T-cell (primary cell): ENCODE measurements around the gene SRP9. TPM values are rescaled to one million over a fixed set of nuclear protein-coding genes. Genes with fewer than 3 reads are reported as not detected.

Experiments
- ATAC-seq, 4 experiments: fragments of 200-7000 bp in 3 of 4; fragments of 150-1000 bp in 1 of 4; cut with Tn5 transposase; replicated peaks in 1 of 4; 1 replicate in 3 of 4; 2 replicates in 1 of 4; pipeline ENCODE4 v1.10.0; 2021; ENCODE audit warnings: moderate library complexity in 3 of 4, mild to moderate bottlenecking in 2 of 4, moderate number of reproducible peaks in 1 of 4
- CTCF ChIA-PET, 2 donors: fragments of 300-600 bp; sonication (Branson Sonifier 250); formaldehyde crosslinking; loops; one replicate each; lab custom pipeline; 2022; ENCODE audit warnings: antibody characterized with exemption in 2 of 2; lab: Charles Lee
- POLR2A ChIA-PET, 2 donors: fragments of 300-600 bp; sonication (Branson Sonifier 250); formaldehyde crosslinking; loops; one replicate each; lab custom pipeline; 2022; ENCODE audit warnings: antibody characterized with exemption in 2 of 2; lab: Charles Lee
- DNase-seq, 35 experiments: peaks; one replicate each; pipeline versions ENCODE4 v3.0.0 to v3.0.0-alpha.2; 2013 to 2023
- H3K27ac ChIP-seq: one replicate; pipeline ENCODE4 v1.5.1; 2013; ENCODE audit warnings: low read length
- H3K27me3 ChIP-seq, 2 experiments: replicated peaks in 1 of 2; 1 replicate in 1 of 2; 2 replicates in 1 of 2; pipeline versions ENCODE4 v1.6.1 to v1.7.0; 2013; ENCODE audit warnings: low read length in 1 of 2, mixed read lengths in 1 of 2; ENCODE audit not compliant: control insufficient read depth in 2 of 2, insufficient read depth in 2 of 2; ENCODE audit errors: extremely low read depth in 1 of 2
- H3K36me3 ChIP-seq, 2 donors: 1 replicate in 1 of 2; 2 replicates in 1 of 2; pipeline versions ENCODE4 v1.6.1 to v1.7.0; 2013; ENCODE audit warnings: low read length in 1 of 2; ENCODE audit not compliant: control insufficient read depth in 2 of 2, insufficient read depth in 1 of 2; ENCODE audit errors: extremely low read depth in 1 of 2
- H3K4me1 ChIP-seq, 2 experiments: 1 replicate in 1 of 2; 2 replicates in 1 of 2; pipeline versions ENCODE4 v1.6.1 to v1.7.0; 2013; ENCODE audit warnings: low read length in 2 of 2, mixed read lengths in 1 of 2; ENCODE audit not compliant: insufficient read depth in 2 of 2, control insufficient read depth in 1 of 2; ENCODE audit errors: extremely low read depth in 1 of 2
- H3K4me3 ChIP-seq, 2 donors: 1 replicate in 1 of 2; 2 replicates in 1 of 2; pipeline versions ENCODE4 v1.5.1 to v1.7.0; 2013; ENCODE audit warnings: mild to moderate bottlenecking in 2 of 2, low read length in 1 of 2, moderate library complexity in 1 of 2; ENCODE audit not compliant: control insufficient read depth in 1 of 2; ENCODE audit errors: extremely low read depth in 1 of 2
- H3K9me3 ChIP-seq: 2 replicates; pipeline ENCODE4 v1.7.0; 2013
- H3K27ac Mint-ChIP-seq, 2 donors: one replicate each; pipeline ENCODE4 v1.8.0; 2020 to 2021; ENCODE audit warnings: mild to moderate bottlenecking in 2 of 2, mixed read lengths in 2 of 2
- H3K27me3 Mint-ChIP-seq, 2 donors: one replicate each; pipeline ENCODE4 v1.8.0; 2021 to 2022; ENCODE audit warnings: mixed read lengths in 2 of 2
- H3K36me3 Mint-ChIP-seq: one replicate; pipeline ENCODE4 v1.8.0; 2021; ENCODE audit warnings: mixed read lengths
- H3K4me1 Mint-ChIP-seq, 3 donors: one replicate each; pipeline ENCODE4 v1.8.0; 2020 to 2022; ENCODE audit warnings: mixed read lengths in 3 of 3, mild to moderate bottlenecking in 1 of 3
- H3K4me3 Mint-ChIP-seq, 3 donors: one replicate each; pipeline ENCODE4 v1.8.0; 2020 to 2022; ENCODE audit warnings: mild to moderate bottlenecking in 3 of 3, mixed read lengths in 3 of 3, moderate library complexity in 3 of 3
- H3K9me3 Mint-ChIP-seq, 3 donors: one replicate each; pipeline ENCODE4 v1.8.0; 2020 to 2022; ENCODE audit warnings: mixed read lengths in 3 of 3
- WGBS: methylation state at CpG from one replicate; pipeline ENCODE4 v1.1.5; 2013; ENCODE audit warnings: missing lambda C conversion rate; ENCODE audit not compliant: insufficient coverage; 5-methylcytosine and 5-hydroxymethylcytosine counted together
- total RNA-seq, 35 experiments: library from RNA in 6 of 35; stranded (reverse) in 6 of 35; fragments of 120-200 nt in 1 of 35; gene quantifications; one replicate each; pipeline versions ENCODE4 v1.2.1 to v1.2.4 and lab custom pipeline; 2013 to 2026

The SRP9 gene
- total RNA-seq, 5 donors from 2014 or later (not counting 1 experiment from before 2014, with no cell fraction given): 74.1 to 152 (median 137) TPM

DNA sequence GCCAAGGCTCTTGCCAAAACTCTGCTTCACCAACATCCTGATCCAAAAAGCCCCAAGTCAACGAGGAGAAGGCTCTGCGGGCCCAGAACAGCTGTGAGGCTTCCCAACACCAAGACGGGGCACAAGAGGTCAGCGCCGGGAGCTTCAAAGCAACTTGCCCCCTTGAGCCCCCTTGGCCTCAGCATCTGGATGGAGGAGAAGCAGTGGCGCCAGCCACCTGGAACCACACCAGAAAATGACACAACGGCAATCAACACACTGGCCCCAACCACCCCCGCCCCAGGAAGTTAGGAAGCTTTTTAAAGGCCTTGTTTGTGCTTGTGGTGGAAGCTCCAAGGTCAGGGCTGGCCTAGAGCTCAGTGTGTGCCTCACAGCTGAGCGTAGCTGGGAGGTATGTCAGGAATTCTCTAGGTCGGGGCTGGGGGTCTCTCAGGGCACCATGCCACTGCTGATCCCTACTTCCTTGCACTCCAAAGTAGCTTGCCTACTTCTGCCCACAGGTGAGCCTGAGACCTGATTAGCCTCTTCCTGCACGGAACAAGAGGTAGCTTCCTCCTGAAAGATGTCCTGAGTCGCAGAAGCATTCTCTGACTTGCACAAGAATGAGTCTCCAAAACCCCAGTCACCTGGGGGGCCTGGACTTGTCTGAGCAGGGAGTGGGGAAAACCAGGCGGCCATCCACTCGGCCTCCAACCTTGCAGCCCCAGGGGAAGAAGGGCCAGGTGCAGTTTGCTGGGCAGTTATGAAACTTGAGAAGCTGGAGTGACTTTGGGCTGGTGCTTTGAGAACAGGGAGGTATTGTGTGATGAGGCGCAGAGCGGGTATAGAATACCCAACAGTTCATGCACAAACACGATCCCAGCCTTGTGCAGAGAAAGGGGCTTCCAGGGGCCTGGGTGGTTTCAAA lies 9.7 kb upstream of the SRP9 start:
- ATAC-seq (no peak), DNase-seq (no peak)
- Histone ChIP-seq H3K4me3 (no peak overlapping the region), H3K36me3 (no peaks in the 10 kb centered on the region), H3K9me3 (no peaks in the 10 kb centered on the region), H3K27ac (no peak overlapping the region), H3K27me3 (peaks cover 0 to 30% of the 10 kb centered on the region in 2 experiments), H3K4me1 (no peaks in the 10 kb centered on the region)
- 78% methylated on average over 7 of the region's 17 CpGs for WGBS
- peaks cover 0 to 3% (median 0%) of the 10 kb centered on the region in 3 donors for H3K4me1 Mint-ChIP-seq
- no peaks in the 10 kb centered on the region for H3K9me3 Mint-ChIP-seq
- H3K36me3 Mint-ChIP-seq: no peaks in the 10 kb centered on the region
- H3K4me3 Mint-ChIP-seq: no peak overlapping the region
- CTCF ChIA-PET: interaction anchor here (0.5 kb wide), 2 partner anchors 11 to 777 kb away, joined by 3 read pairs; no protein-coding TSS in a partner anchor
- H3K27me3 Mint-ChIP-seq: peaks cover 0 to 4% of the 10 kb centered on the region in 2 donors
- no peak overlapping the region for H3K27ac Mint-ChIP-seq
- POLR2A ChIA-PET: interaction anchor here in 1 of 2 donors (0.5 kb wide), 1 partner anchor 328 kb away, joined by 4 read pairs; no protein-coding TSS in a partner anchor

DNA sequence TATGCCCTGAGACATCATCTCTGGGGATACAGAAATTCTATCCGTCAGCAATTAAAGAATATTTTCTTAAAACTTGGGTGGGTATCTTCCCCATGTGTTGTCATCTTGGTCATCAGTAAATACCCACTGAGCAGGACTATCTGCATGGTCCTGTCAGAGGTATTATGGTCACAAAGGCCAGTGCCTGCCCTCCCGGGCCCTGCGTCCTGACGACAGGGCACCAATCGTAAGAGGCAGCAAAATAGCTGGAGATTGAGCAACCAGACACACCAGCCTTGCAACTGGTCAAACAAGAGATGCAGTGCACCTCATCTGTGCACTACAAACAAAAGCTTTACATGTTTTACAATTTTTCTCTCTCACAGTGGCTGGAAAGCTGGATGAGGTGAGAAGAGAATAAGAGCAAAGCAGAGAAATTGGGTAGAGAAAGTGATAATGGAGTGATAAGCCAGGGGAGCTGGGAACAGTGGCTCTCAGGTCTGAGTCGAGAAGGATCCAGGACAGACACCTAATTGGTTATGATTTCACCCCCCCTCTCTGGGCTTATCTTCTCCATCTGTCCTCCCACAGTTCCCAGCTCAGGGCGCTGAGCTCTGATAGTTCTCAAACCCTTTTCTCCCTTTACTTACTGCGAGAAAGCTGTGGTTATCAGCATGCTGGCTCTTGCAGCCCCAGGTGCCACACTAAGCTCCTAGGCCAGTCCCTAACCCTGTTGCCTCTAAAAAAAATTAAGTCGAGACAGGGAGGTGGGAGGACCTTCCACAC lies 8.8 kb upstream of the SRP9 start:
- Histone ChIP-seq H3K4me3 (no peak overlapping the region), H3K27me3 (peaks cover 0 to 24% of the 10 kb centered on the region in 2 experiments), H3K36me3 (no peaks in the 10 kb centered on the region), H3K27ac (no peak overlapping the region), H3K9me3 (no peaks in the 10 kb centered on the region), H3K4me1 (no peaks in the 10 kb centered on the region)
- H3K9me3 Mint-ChIP-seq: no peaks in the 10 kb centered on the region
- 93% methylated on average over 5 of the region's 9 CpGs for WGBS
- POLR2A ChIA-PET: no interaction called here
- CTCF ChIA-PET: interaction anchor here (0.5 to 1.4 kb wide), 2 partner anchors 9 to 778 kb away, joined by 3 to 4 read pairs; partner anchors contain the start of gene SRP9 (in 1 of the 2)
- peaks cover 0 to 4% of the 10 kb centered on the region in 2 donors for H3K27me3 Mint-ChIP-seq
- no peaks in the 10 kb centered on the region for H3K36me3 Mint-ChIP-seq
- H3K27ac Mint-ChIP-seq: no peak overlapping the region
- DNase-seq: no peak
- no peak overlapping the region for H3K4me3 Mint-ChIP-seq
- ATAC-seq: no peak
- peaks cover 0 to 8% (median 4%) of the 10 kb centered on the region in 3 donors for H3K4me1 Mint-ChIP-seq

DNA sequence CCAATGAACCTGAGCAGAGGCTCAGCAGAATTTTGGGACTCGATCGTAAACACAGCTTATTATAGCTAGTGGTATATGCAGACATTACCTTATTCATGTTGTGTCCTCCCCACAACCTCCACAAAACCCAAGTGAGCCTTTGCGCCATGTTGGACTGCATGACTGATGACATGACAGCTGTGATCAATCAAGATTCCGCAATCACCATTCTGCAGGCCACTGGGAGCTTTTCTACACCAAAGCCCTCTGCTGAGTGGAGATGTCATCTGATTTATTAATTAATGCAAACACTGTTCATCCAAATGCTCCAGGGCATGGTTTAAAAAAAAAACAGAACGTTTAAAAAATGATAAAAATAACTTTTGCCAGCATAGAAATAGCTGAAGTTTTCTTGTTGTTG lies 7.9 kb upstream of the SRP9 start:
- Histone ChIP-seq H3K4me1 (no peaks in the 10 kb centered on the region), H3K36me3 (no peaks in the 10 kb centered on the region), H3K9me3 (no peaks in the 10 kb centered on the region), H3K27ac (no peak overlapping the region), H3K4me3 (no peak overlapping the region), H3K27me3 (peaks cover 0 to 23% of the 10 kb centered on the region in 2 experiments)
- H3K36me3 Mint-ChIP-seq: no peaks in the 10 kb centered on the region
- H3K27me3 Mint-ChIP-seq: peaks cover 0 to 4% of the 10 kb centered on the region in 2 donors
- no peak for DNase-seq
- H3K27ac Mint-ChIP-seq: no peak overlapping the region
- ATAC-seq: no peak
- no peaks in the 10 kb centered on the region for H3K9me3 Mint-ChIP-seq
- ChIA-PET POLR2A (no interaction called here), CTCF (interaction anchor here in 1 of 2 donors (1.4 kb wide), 1 partner anchor 8 kb away, joined by 4 read pairs; the partner anchor contains the start of gene SRP9)
- WGBS: no CpG with 5 or more reads among the region's 5 CpGs
- peaks cover 4 to 14% (median 5%) of the 10 kb centered on the region in 3 donors for H3K4me1 Mint-ChIP-seq
- no peak overlapping the region for H3K4me3 Mint-ChIP-seq

DNA sequence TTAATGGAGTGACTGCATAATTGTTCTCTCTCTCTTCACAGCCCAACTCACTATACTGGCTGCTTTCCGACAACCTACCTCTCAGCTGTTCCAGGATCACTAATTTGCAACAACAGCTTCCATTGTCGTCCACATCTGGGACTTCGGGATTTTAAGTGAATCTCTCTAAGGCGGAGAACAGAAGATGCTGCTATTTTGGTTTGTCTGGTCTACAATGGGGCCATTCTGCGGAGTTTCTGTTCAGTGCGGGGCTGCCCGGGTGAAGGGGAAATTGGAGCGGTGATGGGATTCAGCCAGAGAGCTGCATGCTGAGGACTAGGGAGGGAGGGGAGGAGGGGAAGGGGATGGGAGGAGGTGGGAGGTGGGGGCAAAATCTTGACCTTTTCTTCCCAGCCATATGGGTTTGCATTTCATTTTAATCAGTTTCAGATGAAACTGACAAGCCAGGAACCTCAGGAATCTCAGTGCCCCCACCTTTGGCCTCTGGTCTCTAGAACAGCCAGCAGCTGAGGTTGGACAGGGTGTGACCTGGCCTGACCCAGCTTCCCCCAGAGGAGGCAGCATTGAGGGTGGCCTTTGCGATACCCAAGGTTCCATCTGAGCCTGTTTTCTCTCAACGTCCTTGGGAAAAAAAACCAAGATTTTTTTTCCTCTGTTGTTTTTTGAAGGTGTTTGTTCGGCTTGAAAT lies 6.9 kb upstream of the SRP9 start:
- H3K27me3 Mint-ChIP-seq: peaks cover 0 to 2% of the 10 kb centered on the region in 2 donors
- ChIA-PET CTCF (no interaction called here), POLR2A (interaction anchor here in 1 of 2 donors (0.6 kb wide), 2 partner anchors 8 to 73 kb away, joined by 3 to 8 read pairs; no protein-coding TSS in a partner anchor)
- H3K36me3 ChIP-seq: no peaks in the 10 kb centered on the region
- ATAC-seq (no peak), DNase-seq (no peak)
- WGBS: 100% methylated on average over 1 of the region's 11 CpGs
- no peaks in the 10 kb centered on the region for H3K9me3 Mint-ChIP-seq
- peaks cover 0 to 17% of the 10 kb centered on the region in 2 experiments for H3K27me3 ChIP-seq
- H3K4me3 ChIP-seq: no peak overlapping the region
- peaks cover 0 to 2% of the 10 kb centered on the region in 2 experiments for H3K4me1 ChIP-seq
- peaks cover 6 to 19% (median 8%) of the 10 kb centered on the region in 3 donors for H3K4me1 Mint-ChIP-seq
- no peaks in the 10 kb centered on the region for H3K9me3 ChIP-seq
- H3K27ac ChIP-seq: no peak overlapping the region
- H3K27ac Mint-ChIP-seq: no peak overlapping the region
- no peaks in the 10 kb centered on the region for H3K36me3 Mint-ChIP-seq
- H3K4me3 Mint-ChIP-seq: no peak overlapping the region

DNA sequence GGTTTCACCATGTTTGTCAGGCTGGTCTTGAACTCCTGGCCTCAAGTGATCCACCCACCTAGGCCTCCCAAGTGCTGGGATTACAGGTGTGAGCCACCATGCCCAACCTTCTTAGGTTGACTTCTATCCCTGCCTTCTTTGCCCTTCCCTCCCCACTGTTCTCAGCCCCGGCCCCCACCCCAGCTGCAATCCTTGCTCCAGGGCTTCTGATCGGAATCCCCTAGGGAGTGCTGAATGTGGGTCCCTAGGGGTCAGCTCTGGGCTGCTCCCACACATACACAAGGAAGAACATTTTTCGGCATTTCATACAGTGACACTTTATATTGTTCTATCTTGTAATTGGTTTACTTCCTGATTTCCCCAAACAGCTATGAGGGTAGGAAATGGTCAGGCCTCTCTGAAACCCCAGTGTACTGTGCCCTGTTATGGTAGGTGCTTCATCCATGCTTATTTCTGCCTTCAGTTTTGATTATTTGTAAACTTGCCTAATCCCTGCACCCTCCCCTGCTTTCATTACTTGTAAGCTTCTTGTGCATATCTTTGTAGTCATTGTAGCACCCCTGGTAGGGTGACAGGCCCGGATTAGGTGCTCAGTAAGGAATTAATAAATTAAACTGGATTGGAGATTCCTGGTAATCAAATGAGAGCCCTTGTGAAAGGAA lies 5.8 kb upstream of the SRP9 start:
- H3K9me3 Mint-ChIP-seq: no peaks in the 10 kb centered on the region
- ATAC-seq (no peak), DNase-seq (no peak)
- no peaks in the 10 kb centered on the region for H3K9me3 ChIP-seq
- WGBS: no CpG with 5 or more reads among the region's 4 CpGs
- no peak overlapping the region for H3K27ac Mint-ChIP-seq
- H3K27ac ChIP-seq: no peak overlapping the region
- no peaks in the 10 kb centered on the region for H3K36me3 ChIP-seq
- H3K4me3 Mint-ChIP-seq: no peak overlapping the region
- no peaks in the 10 kb centered on the region for H3K36me3 Mint-ChIP-seq
- ChIA-PET POLR2A (no interaction called here), CTCF (no interaction called here)
- H3K4me3 ChIP-seq: no peak overlapping the region
- no peaks in the 10 kb centered on the region for H3K27me3 Mint-ChIP-seq
- peaks cover 0 to 13% of the 10 kb centered on the region in 2 experiments for H3K27me3 ChIP-seq
- H3K4me1 Mint-ChIP-seq: peaks cover 6 to 19% (median 8%) of the 10 kb centered on the region in 3 donors
- H3K4me1 ChIP-seq: peaks cover 7 to 11% of the 10 kb centered on the region in 2 experiments
